Activated CD8-positive, alpha-beta memory T cell treated with anti-CD3 and anti-CD28 coated beads for 36 hours (primary cell): ENCODE results near the gene ATXN1. TPM values are rescaled to one million over a fixed set of nuclear protein-coding genes. Genes with fewer than 3 reads are reported as not detected.

ENCODE experiments used
- CTCF ChIA-PET: fragments of 350-600 bp; sonication (Branson Sonifier 250); formaldehyde crosslinking; loops from one replicate; lab custom pipeline; 2021; ENCODE audit warnings: antibody characterized with exemption; lab: Charles Lee
- POLR2A ChIA-PET: fragments of 350-600 bp; sonication (Branson Sonifier 250); formaldehyde crosslinking; loops from one replicate; lab custom pipeline; 2021; ENCODE audit warnings: antibody characterized with exemption; lab: Charles Lee
- total RNA-seq, 2 experiments: library from RNA; stranded (reverse); gene quantifications; one replicate each; pipeline ENCODE4 v1.2.3, GENCODE V29; 2021

ATXN1 gene
- total RNA-seq, 2 experiments from 2014 or later, result 75.0 to 85.3 TPM

DNA sequence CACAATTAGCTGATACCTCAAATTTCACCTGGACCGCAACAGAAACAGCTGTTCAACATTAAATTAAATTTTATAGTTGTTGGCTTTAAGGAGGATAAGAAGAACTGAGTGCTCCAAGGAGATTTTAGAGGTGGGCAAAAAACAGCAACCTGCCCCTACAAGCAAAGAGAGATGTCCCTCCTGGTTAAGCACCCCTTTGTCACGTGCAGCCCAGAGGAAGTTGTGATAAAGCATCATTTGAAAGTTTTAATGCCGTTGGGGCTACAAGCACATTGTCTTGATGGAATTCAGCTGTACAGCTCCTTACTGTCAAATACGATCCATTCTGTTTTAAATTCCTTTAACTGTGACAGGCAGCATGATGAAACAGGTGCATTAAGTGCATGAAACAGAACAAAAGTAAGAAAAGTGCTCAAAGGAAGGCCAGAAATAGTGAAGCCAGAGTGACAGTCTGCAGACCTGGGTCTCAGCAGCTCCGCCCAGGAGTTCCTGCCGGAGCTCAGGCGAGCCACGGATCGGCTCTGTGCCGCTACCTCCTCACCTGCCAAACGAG lies 327.8 kb downstream of the ATXN1 start:
- ChIA-PET POLR2A (interaction anchor here (0.8 kb wide), 1 partner anchor 13 kb away, joined by 4 read pairs; no protein-coding TSS in a partner anchor), CTCF (interaction anchor here (0.9 to 1.8 kb wide), 3 partner anchors 13 to 262 kb away, joined by 3 to 5 read pairs (median 4); no protein-coding TSS in a partner anchor)

DNA sequence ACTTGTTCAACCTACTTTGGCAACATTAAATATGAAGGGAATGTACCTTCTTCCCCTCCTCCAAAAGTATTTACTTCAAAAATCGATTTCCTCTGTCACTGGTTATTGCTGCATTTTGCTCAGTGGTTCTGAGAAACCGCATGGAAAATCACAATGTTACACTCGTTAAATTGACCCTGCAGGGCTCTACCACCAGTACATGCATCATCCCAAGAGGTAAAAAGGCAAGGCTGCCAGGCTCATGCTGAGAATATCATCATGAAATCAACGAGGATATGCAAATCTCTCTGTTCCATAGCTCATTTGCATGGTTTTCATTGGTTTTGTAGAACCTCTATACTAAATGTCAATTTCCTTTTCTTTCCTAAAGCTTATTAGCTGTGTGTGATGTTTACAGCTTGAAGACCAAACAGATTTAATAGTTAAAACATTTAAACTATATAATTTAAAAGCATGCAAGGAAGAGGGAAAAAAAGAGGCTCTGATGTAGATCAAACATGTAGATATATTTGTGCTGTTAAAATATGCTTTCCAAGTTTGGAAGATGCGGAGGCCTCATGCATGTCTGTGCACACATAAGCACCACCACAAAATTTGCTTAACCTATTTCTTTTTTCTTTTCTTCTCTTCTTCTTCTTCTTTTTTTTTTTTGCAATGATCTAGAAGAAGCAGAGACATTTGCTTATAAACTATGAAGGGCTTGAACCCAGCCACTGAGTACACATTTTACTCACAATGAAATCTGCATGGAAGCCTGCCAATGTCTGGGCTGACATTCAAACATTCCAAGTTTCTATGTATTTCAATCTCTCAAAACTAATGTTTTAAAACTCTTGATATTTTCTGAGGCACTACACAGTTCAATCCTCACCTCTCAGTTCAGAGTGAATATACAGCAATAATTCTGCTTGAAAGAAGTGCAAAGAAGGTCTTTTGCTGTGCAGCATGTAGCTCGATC lies 328.9 kb downstream of the ATXN1 start:
- ChIA-PET CTCF (interaction anchor here (0.9 to 1.8 kb wide), 3 partner anchors 12 to 263 kb away, joined by 3 to 5 read pairs (median 4); no protein-coding TSS in a partner anchor), POLR2A (interaction anchor here (0.6 to 0.8 kb wide), 2 partner anchors 12 to 331 kb away, joined by 4 to 6 read pairs; no protein-coding TSS in a partner anchor)

DNA sequence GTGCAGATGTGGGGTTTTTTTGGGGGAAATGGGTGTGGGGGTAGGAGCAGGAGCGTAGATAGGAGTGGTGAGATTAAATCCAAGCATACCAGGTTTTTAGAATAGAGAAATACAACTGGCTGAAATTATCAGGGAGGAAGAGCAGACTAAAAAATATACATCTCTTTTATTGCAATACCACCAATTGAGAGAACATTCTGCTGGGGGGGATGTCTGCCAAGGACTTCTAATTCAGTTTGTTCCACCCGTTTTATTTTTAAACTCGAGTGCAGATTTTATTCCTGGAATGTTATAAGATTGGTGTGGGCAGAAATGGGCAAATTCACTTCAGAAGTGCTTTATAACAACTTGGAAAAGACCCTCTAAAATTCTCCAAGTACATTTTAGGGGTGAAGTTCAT lies 330.2 kb downstream of the ATXN1 start:
- ChIA-PET CTCF (no interaction called here), POLR2A (no interaction called here)

DNA sequence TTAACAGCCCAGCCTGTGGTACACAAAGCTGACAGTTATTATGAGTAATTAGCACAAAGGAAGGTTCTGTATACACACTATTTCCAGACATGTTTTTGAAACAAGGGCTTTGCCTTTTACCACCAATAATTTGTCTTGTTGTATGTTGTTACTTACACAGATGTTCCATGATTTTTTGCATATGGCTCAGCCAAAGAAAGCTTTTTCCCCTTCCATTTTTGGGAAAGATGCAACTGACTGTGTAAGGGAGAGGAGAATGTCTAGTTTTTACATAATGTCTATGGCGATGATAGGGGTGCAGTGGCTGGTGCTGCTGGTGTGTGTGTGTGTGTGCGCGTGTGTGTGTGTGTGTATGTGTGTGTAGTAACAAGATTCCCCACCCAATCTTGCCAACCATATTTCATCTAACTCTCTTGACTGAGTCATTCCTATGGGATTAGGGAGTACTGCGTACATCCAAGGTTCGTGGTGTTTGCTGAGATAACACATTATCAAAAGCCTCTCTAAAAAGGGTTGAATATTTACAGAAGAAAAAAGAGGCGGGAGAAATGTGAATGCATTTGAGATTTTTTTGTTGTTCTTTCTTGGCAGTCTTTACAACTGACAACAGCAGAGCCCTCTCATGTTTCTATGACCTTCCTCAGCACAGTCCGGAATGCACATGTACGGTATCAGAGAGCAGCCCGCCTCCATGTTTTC lies 330.7 kb downstream of the ATXN1 start:
- ChIA-PET CTCF (no interaction called here), POLR2A (no interaction called here)

DNA sequence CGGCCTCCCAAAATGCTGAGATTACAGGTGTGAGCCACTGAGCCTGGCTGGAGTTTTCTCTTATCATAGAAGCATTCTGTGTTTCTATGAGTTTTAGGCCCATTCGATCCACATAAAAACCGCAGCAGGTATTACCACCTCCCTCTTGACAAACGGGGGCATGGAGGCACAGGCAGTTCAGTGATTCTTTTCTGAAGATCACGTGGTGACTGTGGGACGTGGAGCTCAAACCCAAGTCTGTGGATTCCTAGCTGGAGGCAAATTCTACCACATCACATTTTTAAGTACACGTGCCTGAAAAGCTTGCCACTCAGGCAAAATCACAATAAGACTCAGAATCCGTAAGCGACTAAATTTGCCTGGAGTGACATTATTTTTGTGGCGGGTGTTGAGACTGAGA lies 331.6 kb downstream of the ATXN1 start:
- ChIA-PET POLR2A (no interaction called here), CTCF (no interaction called here)

DNA sequence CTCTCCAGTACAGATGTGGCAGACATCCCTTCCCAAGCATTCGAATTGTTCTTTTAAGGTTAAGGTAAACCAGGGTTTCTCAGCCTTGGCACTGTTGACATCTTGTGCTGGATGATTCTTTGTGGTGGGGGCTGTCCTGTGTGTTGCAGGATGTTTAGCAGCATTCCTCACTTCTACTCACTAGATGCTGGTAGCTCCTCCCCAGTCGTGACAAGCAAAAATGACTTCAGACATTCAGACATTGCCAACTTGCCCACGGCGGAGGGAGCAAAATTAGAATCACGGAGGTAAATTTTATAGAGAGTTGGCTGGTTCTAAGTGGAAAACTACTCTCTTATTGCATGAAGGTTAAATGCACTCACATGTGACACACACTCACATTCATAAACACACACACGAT lies 334.1 kb downstream of the ATXN1 start:
- POLR2A ChIA-PET, result no interaction called here
- CTCF ChIA-PET, result interaction anchor here (0.6 kb wide), 1 partner anchor 17 kb away, joined by 6 read pairs; no protein-coding TSS in a partner anchor

DNA sequence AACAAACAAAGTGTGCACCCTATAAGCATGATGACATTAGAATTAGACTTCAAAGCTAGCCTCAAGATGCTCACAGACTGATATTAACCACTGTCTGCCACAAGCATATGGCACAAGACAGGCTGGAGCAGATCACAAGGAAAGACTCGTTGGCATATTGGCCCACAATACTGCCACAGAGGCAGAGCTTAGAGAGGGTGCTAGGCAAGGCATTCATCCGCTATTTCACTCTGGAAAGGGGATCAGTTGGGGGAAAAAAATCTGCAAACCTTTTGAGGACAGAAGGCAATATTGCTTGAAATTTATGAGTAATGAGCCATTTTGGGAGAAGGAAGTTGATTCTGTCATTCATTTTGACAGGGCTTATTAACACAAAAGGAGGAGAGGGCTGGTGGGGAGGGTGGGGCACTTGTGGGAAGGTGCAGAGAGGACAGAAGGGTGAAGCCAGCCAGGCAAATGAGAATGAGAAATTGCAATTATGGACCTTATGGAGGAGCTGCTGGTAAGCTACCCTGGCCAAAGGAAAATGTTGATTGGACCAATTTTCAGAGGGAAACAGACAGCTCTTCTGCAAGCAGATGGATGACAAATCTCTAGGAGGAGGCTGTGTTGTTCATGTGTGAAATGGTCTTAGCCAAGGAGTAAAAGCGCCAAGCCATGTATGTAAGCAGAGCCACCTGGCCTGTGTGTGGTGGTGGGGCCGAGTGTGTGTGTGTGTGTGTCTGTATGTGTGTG lies 335.2 kb downstream of the ATXN1 start:
- CTCF ChIA-PET, result no interaction called here
- POLR2A ChIA-PET, result no interaction called here

DNA sequence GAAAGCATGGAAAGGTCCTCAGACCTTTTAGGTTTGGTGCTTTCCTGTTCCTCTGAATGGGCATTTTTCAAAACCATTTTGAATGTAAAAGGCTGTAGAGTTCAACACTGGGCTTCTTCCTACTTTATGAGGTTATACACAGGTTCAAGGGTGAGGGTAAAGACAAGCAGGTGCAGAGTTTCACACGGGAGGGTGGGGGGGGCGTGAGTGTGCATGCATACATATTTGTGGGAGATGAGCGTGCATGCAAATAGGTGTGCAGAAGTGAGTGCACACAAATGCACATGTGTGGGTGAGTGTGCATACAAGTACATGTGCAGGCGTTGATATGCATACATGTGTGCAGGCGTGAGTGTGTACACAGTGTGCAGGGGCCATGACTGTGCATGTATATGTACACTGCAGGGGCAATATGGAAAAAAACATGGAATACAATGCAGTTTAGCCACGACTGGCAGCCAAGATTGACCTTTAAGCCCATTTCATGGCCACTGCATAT lies 339.7 kb downstream of the ATXN1 start:
- ChIA-PET POLR2A (interaction anchor here (1.8 kb wide), 1 partner anchor 16 kb away, joined by 9 read pairs; no protein-coding TSS in a partner anchor), CTCF (interaction anchor here (1.1 to 1.5 kb wide), 4 partner anchors 11 to 307 kb away, joined by 3 to 5 read pairs (median 4); no protein-coding TSS in a partner anchor)

DNA sequence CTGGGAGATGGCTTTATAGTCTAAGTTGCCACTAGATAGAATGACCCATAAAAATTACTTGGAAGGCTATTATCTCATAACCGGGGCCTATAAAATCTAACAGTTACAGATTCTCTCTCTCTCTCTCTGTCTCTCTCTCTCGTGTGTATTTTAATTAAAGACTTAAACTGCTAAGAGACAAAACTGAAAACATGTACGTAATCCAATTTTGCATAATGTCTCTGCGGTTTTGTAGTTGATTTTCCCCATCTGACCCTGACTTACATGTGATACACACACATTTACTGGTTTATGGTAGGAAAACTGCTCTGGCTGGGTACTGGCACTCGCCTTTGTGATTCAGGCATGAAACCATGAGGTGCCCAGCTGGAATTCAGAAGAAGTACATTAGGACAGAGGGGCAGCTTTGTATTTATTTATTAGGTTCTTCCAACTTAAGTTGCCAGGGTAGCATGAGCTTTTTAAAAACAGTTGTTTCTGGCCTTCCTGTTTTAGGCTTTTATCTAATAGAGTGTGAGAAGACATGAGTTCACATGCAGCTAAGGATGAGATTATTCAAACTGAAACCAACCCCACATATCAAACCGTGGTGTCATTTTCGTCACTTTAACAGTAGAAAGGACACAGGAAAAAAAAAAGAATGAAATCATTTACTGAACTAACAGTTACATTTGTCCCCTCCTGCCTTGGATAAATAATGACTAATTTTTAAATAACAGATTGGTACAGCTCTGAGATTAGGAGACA lies 340.4 kb downstream of the ATXN1 start:
- CTCF ChIA-PET, result interaction anchor here (0.7 to 1.5 kb wide), 6 partner anchors 12 to 308 kb away, joined by 3 to 5 read pairs (median 4); no protein-coding TSS in a partner anchor
- POLR2A ChIA-PET, result interaction anchor here (1.0 to 1.8 kb wide), 4 partner anchors 12 to 50 kb away, joined by 4 to 9 read pairs (median 4); no protein-coding TSS in a partner anchor

DNA sequence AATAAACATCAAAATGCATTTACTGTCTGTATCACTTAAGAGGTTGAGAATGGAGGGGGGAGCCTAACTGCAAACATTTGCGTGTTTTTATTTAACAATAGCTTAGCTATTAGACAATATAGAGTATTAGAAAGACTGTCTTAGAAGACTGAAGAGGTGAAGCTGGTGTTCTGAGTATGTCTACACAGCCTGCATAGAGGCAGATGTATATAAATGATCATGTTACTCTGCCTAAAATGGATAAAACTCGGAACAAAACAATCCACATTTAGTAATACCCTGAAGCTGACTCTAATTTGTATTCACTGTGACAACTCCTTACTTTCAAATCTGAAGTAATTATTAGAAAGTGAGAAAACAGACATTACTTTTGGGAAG lies 340.9 kb downstream of the ATXN1 start:
- POLR2A ChIA-PET, result interaction anchor here (1.0 to 1.8 kb wide), 4 partner anchors 13 to 50 kb away, joined by 4 to 9 read pairs (median 4); no protein-coding TSS in a partner anchor

DNA sequence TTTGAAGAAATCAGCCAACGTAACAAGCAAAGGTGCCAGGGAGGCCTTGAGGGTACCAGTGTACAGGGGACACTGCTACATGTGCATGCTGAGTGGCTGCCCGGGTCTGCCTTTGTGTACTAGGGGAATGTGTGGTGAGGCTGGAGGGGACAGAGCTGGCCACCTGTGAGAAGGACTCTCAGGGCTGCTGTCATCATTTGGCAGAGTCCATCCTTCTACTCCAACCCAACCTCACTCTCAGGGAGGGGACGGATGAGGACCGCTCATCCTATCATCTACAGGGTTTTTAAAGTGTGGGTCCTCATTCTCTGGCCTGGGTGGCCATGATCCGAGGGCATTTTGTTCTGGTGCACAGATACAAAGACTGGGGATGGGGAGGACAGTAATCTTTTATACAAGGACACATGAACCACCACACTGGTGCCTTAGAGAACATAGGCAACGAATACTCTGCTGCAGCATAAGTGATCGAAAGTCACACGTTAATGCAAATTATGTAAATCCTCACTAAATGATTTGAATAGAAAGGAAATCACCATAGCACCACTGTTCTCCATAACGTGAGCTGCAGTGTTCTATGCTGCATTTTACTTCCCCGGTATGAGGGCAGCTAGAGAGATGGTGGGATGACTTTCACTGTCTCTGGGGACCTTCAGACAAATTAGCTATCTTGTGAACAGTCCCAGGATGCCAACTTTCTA lies 341.5 kb downstream of the ATXN1 start:
- POLR2A ChIA-PET, result interaction anchor here (1.0 to 1.8 kb wide), 4 partner anchors 13 to 51 kb away, joined by 4 to 9 read pairs (median 4); no protein-coding TSS in a partner anchor
- CTCF ChIA-PET, result interaction anchor here (0.6 to 1.5 kb wide), 6 partner anchors 9 to 91 kb away, joined by 3 to 5 read pairs (median 4); no protein-coding TSS in a partner anchor

More for the DNA sequence above, 340.9 kb downstream of the ATXN1 start:
- CTCF ChIA-PET, result interaction anchor here (0.6 to 1.5 kb wide), 7 partner anchors 9 to 309 kb away, joined by 3 to 5 read pairs (median 4); no protein-coding TSS in a partner anchor

DNA sequence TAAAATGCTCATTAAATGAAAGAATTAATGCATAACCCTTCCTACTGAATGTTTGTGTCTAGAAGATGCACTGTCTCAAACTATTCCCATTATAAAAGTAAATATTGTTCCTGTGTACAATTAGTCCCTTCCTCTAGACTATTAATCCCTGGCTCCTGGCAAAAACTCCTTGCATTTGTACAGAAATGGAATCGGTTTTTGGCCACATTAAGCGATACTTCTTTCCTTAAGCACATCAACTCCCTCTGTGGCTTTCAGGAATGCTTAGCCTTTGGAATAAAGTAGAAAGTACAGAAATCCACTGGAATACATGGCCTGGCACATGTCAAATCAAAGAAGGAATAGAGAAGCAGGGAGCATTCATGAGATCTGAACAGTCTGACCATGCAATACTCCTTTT lies 343.1 kb downstream of the ATXN1 start:
- CTCF ChIA-PET, result no interaction called here
- POLR2A ChIA-PET, result no interaction called here

DNA sequence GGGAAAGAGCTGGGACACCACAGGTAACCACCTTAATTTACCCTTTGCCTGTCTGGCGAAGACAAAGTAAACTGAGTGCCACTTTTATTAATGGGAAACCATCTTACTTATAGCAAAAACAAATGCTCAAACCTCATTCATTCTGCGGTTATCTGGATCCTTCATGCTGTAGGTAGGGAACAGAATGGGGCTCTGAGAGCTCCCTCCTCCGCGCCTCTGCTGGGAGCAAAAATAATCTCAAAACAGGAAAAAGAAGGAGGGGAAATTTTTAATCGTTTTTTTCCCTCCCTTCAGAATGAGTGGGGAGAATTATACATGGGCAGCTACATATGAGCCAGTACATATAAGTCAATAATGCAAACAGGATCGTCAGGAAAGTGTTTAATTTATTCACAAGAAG lies 345.6 kb downstream of the ATXN1 start:
- ChIA-PET POLR2A (interaction anchor here (0.6 kb wide), 1 partner anchor 118 kb away, joined by 3 read pairs; no protein-coding TSS in a partner anchor), CTCF (interaction anchor here (0.8 to 1.2 kb wide), 2 partner anchors 12 to 96 kb away, joined by 3 read pairs; no protein-coding TSS in a partner anchor)

DNA sequence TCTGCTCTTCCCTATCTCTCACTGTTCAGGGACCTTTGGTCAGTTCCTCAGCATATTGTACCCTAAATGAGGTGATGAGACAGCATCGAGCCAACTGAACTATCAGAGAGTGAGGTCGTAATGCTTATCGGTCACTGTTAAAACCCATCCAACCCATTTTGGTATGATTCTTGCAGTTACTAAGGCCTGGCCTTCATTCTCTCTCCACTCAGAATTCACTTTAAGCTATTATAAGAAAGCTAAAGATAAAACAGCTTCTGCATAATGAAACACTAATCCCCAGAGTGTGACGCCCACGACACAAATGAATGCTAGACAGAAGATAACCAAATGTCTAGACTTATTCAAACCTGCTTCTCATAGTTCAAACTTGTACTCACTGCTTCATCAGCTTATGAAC lies 347.1 kb downstream of the ATXN1 start:
- POLR2A ChIA-PET, result interaction anchor here (0.6 to 1.9 kb wide), 6 partner anchors 24 to 348 kb away, joined by 3 to 9 read pairs (median 4); partner anchors contain the start of gene ATXN1
- CTCF ChIA-PET, result interaction anchor here (0.8 to 2.3 kb wide), 11 partner anchors 14 to 347 kb away, joined by 3 to 7 read pairs (median 3); partner anchors contain the start of gene ATXN1

DNA sequence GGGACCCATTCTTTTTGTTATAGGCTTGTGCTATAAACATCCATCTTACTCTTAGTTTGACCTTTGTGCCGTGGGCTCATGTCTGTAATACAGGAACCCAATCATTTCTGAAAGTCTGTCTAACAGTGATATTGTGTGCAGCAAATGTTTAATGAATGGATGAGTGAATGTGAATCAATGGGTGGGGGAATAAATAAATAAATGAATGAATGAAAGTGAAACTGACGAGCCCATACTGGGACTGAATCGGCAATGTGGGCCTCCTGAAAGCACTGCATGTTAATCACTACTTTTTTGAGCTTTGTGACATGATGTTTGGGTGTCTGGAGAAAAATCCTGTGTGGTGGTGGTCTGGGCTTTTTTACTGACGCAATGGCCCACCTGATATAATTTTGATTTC lies 347.9 kb downstream of the ATXN1 start:
- ChIA-PET POLR2A (interaction anchor here (0.9 to 1.9 kb wide), 4 partner anchors 25 to 349 kb away, joined by 3 to 9 read pairs (median 4); partner anchors contain the start of gene ATXN1), CTCF (interaction anchor here (0.6 to 2.3 kb wide), 12 partner anchors 12 to 348 kb away, joined by 3 to 7 read pairs (median 3); partner anchors contain the start of gene ATXN1)

DNA sequence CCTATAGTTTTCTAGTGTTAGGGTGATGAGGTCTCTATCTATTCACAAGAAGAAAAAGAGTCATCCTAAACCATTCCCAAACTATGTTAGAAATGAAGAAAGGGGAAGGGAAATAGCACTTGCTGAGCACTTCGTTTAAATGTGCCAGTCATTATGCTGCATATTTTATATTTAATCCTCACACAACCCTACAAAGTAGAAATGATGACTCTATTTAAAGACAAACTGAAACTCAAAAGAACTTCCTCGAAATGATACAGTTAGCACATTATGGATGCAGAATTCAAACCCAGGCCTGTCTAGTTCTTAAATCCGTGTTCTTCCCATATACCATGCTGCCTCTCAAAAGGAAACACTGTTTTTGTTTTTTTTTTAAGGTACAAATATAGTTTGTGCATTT lies 348.3 kb downstream of the ATXN1 start:
- ChIA-PET POLR2A (interaction anchor here (1.2 kb wide), 1 partner anchor 245 kb away, joined by 4 read pairs; no protein-coding TSS in a partner anchor), CTCF (interaction anchor here (0.6 to 2.3 kb wide), 6 partner anchors 12 to 225 kb away, joined by 3 to 7 read pairs (median 4); no protein-coding TSS in a partner anchor)
